ENCODE results near the gene XPO1. TPM values are rescaled to one million over a fixed set of nuclear protein-coding genes. Genes with fewer than 3 reads are reported as not detected.

XPO1 gene
- total RNA-seq, 1 donor = 160 TPM

- Histone ChIP-seq H4K20me1 (ENCODE audit: insufficient read depth, low read length) (peaks cover 50% of the 10 kb centered on the region), H2AFZ (ENCODE audit: low read length) (no peak overlapping the region)
These were observed 74.2 kb downstream of the XPO1 start for GRCh38 chr2:61463769-61464475.

DNA sequence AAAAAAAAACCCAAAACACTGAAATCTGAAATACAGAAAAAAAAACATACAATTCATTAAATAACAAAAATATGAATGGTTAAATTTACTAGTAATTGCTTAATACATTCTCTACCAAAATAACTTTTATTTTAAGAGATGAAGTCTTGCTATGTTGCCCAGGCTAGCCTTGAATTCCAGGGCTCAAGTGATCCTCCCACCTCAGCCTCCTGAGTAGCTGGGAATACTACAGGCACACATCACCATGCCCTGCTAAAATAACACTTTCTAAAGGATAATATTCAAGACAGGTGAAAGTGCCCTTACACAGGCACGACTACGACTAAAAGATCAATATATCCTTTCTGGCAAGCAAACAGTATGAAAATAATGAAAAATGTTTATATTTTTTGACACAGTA, 76.8 kb downstream of the XPO1 start:
- Histone ChIP-seq H3K79me2 (ENCODE audit: insufficient read depth, low read length) (peaks cover 98% of the 10 kb centered on the region), H4K20me1 (ENCODE audit: insufficient read depth, low read length) (peaks cover 62% of the 10 kb centered on the region), H3K4me3 (ENCODE audit: insufficient read depth, low read length) (no peak overlapping the region), H2AFZ (ENCODE audit: low read length) (no peak overlapping the region), H3K27me3 (ENCODE audit: insufficient read depth, low read length) (no peaks in the 10 kb centered on the region), H3K36me3 (ENCODE audit: insufficient read depth, low read length) (peaks cover 5% of the 10 kb centered on the region), H3K4me1 (ENCODE audit: insufficient read depth, low read length) (peaks cover 10% of the 10 kb centered on the region), H3K4me2 (ENCODE audit: insufficient read depth, low read length) (no peak overlapping the region), H3K9me3 (ENCODE audit: low read depth, low read length) (no peaks in the 10 kb centered on the region), H3K27ac (ENCODE audit: low read depth, low read length) (no peak overlapping the region)
- TF ChIP-seq, protein P1, sequence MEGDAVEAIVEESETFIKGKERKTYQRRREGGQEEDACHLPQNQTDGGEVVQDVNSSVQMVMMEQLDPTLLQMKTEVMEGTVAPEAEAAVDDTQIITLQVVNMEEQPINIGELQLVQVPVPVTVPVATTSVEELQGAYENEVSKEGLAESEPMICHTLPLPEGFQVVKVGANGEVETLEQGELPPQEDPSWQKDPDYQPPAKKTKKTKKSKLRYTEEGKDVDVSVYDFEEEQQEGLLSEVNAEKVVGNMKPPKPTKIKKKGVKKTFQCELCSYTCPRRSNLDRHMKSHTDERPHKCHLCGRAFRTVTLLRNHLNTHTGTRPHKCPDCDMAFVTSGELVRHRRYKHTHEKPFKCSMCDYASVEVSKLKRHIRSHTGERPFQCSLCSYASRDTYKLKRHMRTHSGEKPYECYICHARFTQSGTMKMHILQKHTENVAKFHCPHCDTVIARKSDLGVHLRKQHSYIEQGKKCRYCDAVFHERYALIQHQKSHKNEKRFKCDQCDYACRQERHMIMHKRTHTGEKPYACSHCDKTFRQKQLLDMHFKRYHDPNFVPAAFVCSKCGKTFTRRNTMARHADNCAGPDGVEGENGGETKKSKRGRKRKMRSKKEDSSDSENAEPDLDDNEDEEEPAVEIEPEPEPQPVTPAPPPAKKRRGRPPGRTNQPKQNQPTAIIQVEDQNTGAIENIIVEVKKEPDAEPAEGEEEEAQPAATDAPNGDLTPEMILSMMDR (IDR thresholded peaks at IDR 0.05; ENCODE audit: extremely low read depth, low read depth, low read length) = no peak
- no peak for DNase-seq (ENCODE audit: insufficient read length, low spot score, missing footprints)

More at GRCh38 chr2:61463769-61464475, 74.2 kb downstream of the XPO1 start:
- H3K4me3 ChIP-seq (ENCODE audit: insufficient read depth, low read length) = no peak overlapping the region
- no peak overlapping the region for H3K27ac ChIP-seq (ENCODE audit: low read depth, low read length)
- H3K79me2 ChIP-seq (ENCODE audit: insufficient read depth, low read length) = peaks cover 100% of the 10 kb centered on the region
- H3K4me2 ChIP-seq (ENCODE audit: insufficient read depth, low read length) = no peak overlapping the region
- H3K4me1 ChIP-seq (ENCODE audit: insufficient read depth, low read length) = peaks cover 10% of the 10 kb centered on the region
- H3K27me3 ChIP-seq (ENCODE audit: insufficient read depth, low read length) = no peaks in the 10 kb centered on the region
- H3K36me3 ChIP-seq (ENCODE audit: insufficient read depth, low read length) = peaks cover 5% of the 10 kb centered on the region
- H3K9me3 ChIP-seq (ENCODE audit: low read depth, low read length) = no peaks in the 10 kb centered on the region
- TF ChIP-seq, protein P1 (IDR thresholded peaks at IDR 0.05; ENCODE audit: extremely low read depth, low read depth, low read length) = no peak
- DNase-seq (ENCODE audit: insufficient read length, low spot score, missing footprints) = no peak

- no peak overlapping the region for H2AFZ ChIP-seq (ENCODE audit: low read length)
- H3K4me1 ChIP-seq (ENCODE audit: insufficient read depth, low read length) = peaks cover 10% of the 10 kb centered on the region
- H3K79me2 ChIP-seq (ENCODE audit: insufficient read depth, low read length) = peaks cover 98% of the 10 kb centered on the region
- peak overlapping the region; percentile 69 for H3K27ac ChIP-seq (ENCODE audit: low read depth, low read length)
- H3K9me3 ChIP-seq (ENCODE audit: low read depth, low read length) = no peaks in the 10 kb centered on the region
- TF ChIP-seq, protein P1 (IDR thresholded peaks at IDR 0.05; ENCODE audit: extremely low read depth, low read depth, low read length) = no peak
- H3K4me2 ChIP-seq (ENCODE audit: insufficient read depth, low read length) = peak overlapping the region; percentile 9
- no peaks in the 10 kb centered on the region for H3K27me3 ChIP-seq (ENCODE audit: insufficient read depth, low read length)
- peak; percentile 75 for DNase-seq (ENCODE audit: insufficient read length, low spot score, missing footprints)
- no peak overlapping the region for H3K4me3 ChIP-seq (ENCODE audit: insufficient read depth, low read length)
- peaks cover 64% of the 10 kb centered on the region for H4K20me1 ChIP-seq (ENCODE audit: insufficient read depth, low read length)
- peaks cover 3% of the 10 kb centered on the region for H3K36me3 ChIP-seq (ENCODE audit: insufficient read depth, low read length)
These were observed 78.0 kb downstream of the XPO1 start for GRCh38 chr2:61460163-61460562.

- H3K4me3 ChIP-seq (ENCODE audit: insufficient read depth, low read length) = no peak overlapping the region
- H3K4me2 ChIP-seq (ENCODE audit: insufficient read depth, low read length) = no peak overlapping the region
- H3K79me2 ChIP-seq (ENCODE audit: insufficient read depth, low read length) = peaks cover 97% of the 10 kb centered on the region
- no peak for DNase-seq (ENCODE audit: insufficient read length, low spot score, missing footprints)
- no peaks in the 10 kb centered on the region for H3K9me3 ChIP-seq (ENCODE audit: low read depth, low read length)
- H3K4me1 ChIP-seq (ENCODE audit: insufficient read depth, low read length) = peaks cover 10% of the 10 kb centered on the region
- H3K36me3 ChIP-seq (ENCODE audit: insufficient read depth, low read length) = peaks cover 3% of the 10 kb centered on the region
- no peak overlapping the region for H2AFZ ChIP-seq (ENCODE audit: low read length)
- peaks cover 54% of the 10 kb centered on the region for H4K20me1 ChIP-seq (ENCODE audit: insufficient read depth, low read length)
- TF ChIP-seq, protein P1 (IDR thresholded peaks at IDR 0.05; ENCODE audit: extremely low read depth, low read depth, low read length) = no peak
- no peaks in the 10 kb centered on the region for H3K27me3 ChIP-seq (ENCODE audit: insufficient read depth, low read length)
- H3K27ac ChIP-seq (ENCODE audit: low read depth, low read length) = no peak overlapping the region
These were observed 81.3 kb downstream of the XPO1 start for GRCh38 chr2:61456746-61457420.

Measured in osteoblast (primary cell).